Fibroblast of lung (primary cell): ENCODE measurements around the gene IL25. TPM values are rescaled to one million over a fixed set of nuclear protein-coding genes. Genes with fewer than 3 reads are reported as not detected.

Experiments used
- DNase-seq, 2 donors: peaks; one replicate each; pipeline versions ENCODE4 v3.0.0 to v3.0.0-alpha.2; 2010; ENCODE audit warnings: low read depth in 2 of 2
- H2AFZ ChIP-seq: 2 replicates; pipeline ENCODE4 v1.5.1; 2012; ENCODE audit warnings: low read length, control low read depth, inconsistent platforms
- H3K27ac ChIP-seq: 2 replicates; pipeline ENCODE4 v1.5.1; 2011; ENCODE audit warnings: low read length, control low read depth; ENCODE audit not compliant: insufficient read depth
- H3K27me3 ChIP-seq: 2 replicates; pipeline ENCODE4 v1.5.1; 2011; ENCODE audit warnings: mild to moderate bottlenecking, low read length; ENCODE audit not compliant: control insufficient read depth, insufficient read depth
- H3K36me3 ChIP-seq: 2 replicates; pipeline ENCODE4 v1.5.1; 2011; ENCODE audit warnings: low read length; ENCODE audit not compliant: control insufficient read depth, insufficient read depth
- H3K4me1 ChIP-seq: 2 replicates; pipeline ENCODE4 v1.5.1; 2011; ENCODE audit warnings: low read length; ENCODE audit not compliant: control insufficient read depth, insufficient read depth; ENCODE audit errors: extremely low read depth
- H3K4me2 ChIP-seq: 2 replicates; pipeline ENCODE4 v1.5.1; 2011; ENCODE audit warnings: low read length, control low read depth; ENCODE audit not compliant: insufficient read depth; ENCODE audit errors: extremely low read depth
- H3K4me3 ChIP-seq, 4 experiments: fragments of 200-600 bp in 1 of 4; sonication (generic) in 1 of 4; replicated peaks in 1 of 4; 2 replicates each; pipeline ENCODE4 v1.5.1; 2011 to 2016; ENCODE audit warnings: low read length in 4 of 4, low read depth in 3 of 4, mild to moderate bottlenecking in 3 of 4, control low read depth in 2 of 4, inconsistent platforms in 1 of 4, mixed read lengths in 1 of 4; ENCODE audit not compliant: insufficient read depth in 1 of 4; ENCODE audit errors: control extremely low read depth in 1 of 4
- H3K79me2 ChIP-seq: 2 replicates; pipeline ENCODE4 v1.5.1; 2012; ENCODE audit warnings: mild to moderate bottlenecking, low read length, inconsistent platforms; ENCODE audit not compliant: control insufficient read depth, insufficient read depth
- H3K9ac ChIP-seq: 2 replicates; pipeline ENCODE4 v1.5.1; 2011; ENCODE audit warnings: mild to moderate bottlenecking, low read length, control low read depth; ENCODE audit not compliant: insufficient read depth
- H3K9me3 ChIP-seq: 2 replicates; pipeline ENCODE4 v1.5.1; 2012; ENCODE audit warnings: low read depth, low read length; ENCODE audit not compliant: control insufficient read depth, insufficient read depth
- H4K20me1 ChIP-seq: 2 replicates; pipeline ENCODE4 v1.5.1; 2011; ENCODE audit warnings: low read length; ENCODE audit not compliant: control insufficient read depth, insufficient read depth; ENCODE audit errors: extremely low read depth
- CTCF ChIP-seq, 2 donors: IDR thresholded peaks in 1 of 2; conservative IDR thresholded peaks in 1 of 2; 1 replicate in 1 of 2; 2 replicates in 1 of 2; pipeline ENCODE4 v1.5.1; 2011 to 2012; ENCODE audit warnings: low read length in 2 of 2, control low read depth in 1 of 2, inconsistent platforms in 1 of 2, low read depth in 1 of 2, mild to moderate bottlenecking in 1 of 2
- EZH2 ChIP-seq: IDR thresholded peaks from 2 replicates; pipeline ENCODE4 v1.5.1; 2012; ENCODE audit warnings: low read length, control low read depth, mild to moderate bottlenecking; ENCODE audit errors: missing control alignments
- polyA plus RNA-seq, 2 donors: library from polyadenylated mRNA; depleted of rRNA in 1 of 2; stranded (reverse) in 1 of 2; unstranded in 1 of 2; fragments of >200 nt; gene quantifications; 2 replicates each; pipeline ENCODE4 v1.2.1, GENCODE V29; 2011 to 2012; ENCODE audit warnings: missing spikeins in 1 of 2
- total RNA-seq: library from RNA; depleted of rRNA; stranded (reverse); fragments of >200 nt; gene quantifications from 2 replicates; pipeline ENCODE4 v1.2.1, GENCODE V29; 2014

Gene IL25
- total and polyA plus RNA-seq, 2 donors (not counting 1 experiment from before 2014, with no cell fraction given), result not detected

DNA sequence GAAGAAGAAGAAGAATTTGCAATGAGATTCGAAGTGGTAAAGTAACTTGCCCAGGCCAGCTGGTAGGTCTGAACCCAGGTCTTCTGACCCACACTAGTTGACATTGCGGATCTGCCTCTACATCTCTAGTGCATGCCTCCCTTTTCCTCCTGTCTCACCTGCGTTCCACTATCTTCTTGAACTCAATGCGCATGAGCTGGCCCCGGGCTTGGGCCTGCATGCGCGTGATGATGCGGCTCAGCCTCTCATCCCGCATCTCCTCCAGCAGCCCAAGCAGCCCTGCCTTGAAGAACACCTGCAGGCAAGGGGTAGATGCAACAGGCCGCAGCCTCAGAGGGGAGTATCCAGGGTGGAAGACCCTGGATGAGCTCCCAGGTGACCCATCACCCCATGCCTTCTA lies 23.5 kb downstream of the IL25 start:
- no peak overlapping the region for H3K27ac ChIP-seq
- TF ChIP-seq EZH2, result no peak
- no peak for TF ChIP-seq CTCF (conservative IDR thresholded peaks at IDR 0.05 in 1 of 2, IDR thresholded peaks at IDR 0.05 in 1 of 2; ENCODE audit: low read depth in 1 of 2, low read length in 2 of 2)
- DNase-seq, result no peak

DNA sequence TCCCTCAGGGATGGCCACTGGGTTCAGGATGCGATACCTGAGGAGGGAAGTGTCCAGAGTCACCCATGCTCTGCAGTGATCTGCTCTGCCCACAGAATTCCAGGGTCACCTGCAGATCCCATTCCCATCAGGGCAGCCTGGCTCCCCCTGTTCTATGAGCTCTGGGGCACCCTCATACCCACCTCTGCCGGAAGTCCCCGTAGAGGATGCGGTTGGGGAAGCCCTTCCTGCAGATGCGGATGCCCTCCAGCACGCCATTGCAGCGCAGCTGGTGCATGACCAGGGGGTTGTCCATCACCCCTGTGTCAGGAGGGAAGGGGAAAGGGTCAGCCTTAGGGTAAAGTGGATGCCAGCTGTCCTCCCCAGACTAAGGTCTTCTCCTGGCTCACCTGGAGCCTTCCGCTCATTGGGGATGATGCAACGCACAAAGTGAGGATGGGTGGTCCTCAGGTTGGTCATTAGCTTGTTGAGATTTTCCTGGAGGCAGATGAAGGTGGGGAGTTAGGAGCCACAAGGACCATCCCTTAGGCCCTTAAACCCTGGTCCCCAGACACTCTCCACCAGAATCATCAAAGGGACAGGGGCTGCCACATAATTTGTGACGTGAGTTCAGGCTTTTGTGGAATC lies 24.3 kb downstream of the IL25 start:
- Histone ChIP-seq H3K27me3 (no peaks in the 10 kb centered on the region), H3K79me2 (no peaks in the 10 kb centered on the region), H3K36me3 (no peaks in the 10 kb centered on the region), H3K4me2 (no peak overlapping the region), H3K9me3 (no peaks in the 10 kb centered on the region), H3K4me1 (no peaks in the 10 kb centered on the region), H2AFZ (no peak overlapping the region), H3K4me3 (no peak overlapping the region), H3K9ac (no peak overlapping the region), H3K27ac (no peak overlapping the region), H4K20me1 (no peaks in the 10 kb centered on the region)
- DNase-seq, result no peak
- TF ChIP-seq EZH2, result no peak
- TF ChIP-seq CTCF (conservative IDR thresholded peaks at IDR 0.05 in 1 of 2, IDR thresholded peaks at IDR 0.05 in 1 of 2; ENCODE audit: low read depth in 1 of 2, low read length in 2 of 2), result no peak

More for the DNA sequence above, 23.5 kb downstream of the IL25 start:
- Histone ChIP-seq H3K4me3 (no peak overlapping the region), H3K9me3 (no peaks in the 10 kb centered on the region), H3K27me3 (peaks cover under 1% of the 10 kb centered on the region), H3K4me2 (no peak overlapping the region), H3K79me2 (no peaks in the 10 kb centered on the region), H3K9ac (no peak overlapping the region), H4K20me1 (no peaks in the 10 kb centered on the region), H3K36me3 (no peaks in the 10 kb centered on the region), H3K4me1 (no peaks in the 10 kb centered on the region), H2AFZ (no peak overlapping the region)

- no peak overlapping the region for H3K27ac ChIP-seq
- no peaks in the 10 kb centered on the region for H3K9me3 ChIP-seq
- H3K36me3 ChIP-seq, result no peaks in the 10 kb centered on the region
- DNase-seq, result no peak
- no peaks in the 10 kb centered on the region for H3K79me2 ChIP-seq
- no peaks in the 10 kb centered on the region for H3K27me3 ChIP-seq
- H3K4me3 ChIP-seq, result no peak overlapping the region
- no peak overlapping the region for H3K9ac ChIP-seq
- no peak overlapping the region for H2AFZ ChIP-seq
- TF ChIP-seq CTCF (conservative IDR thresholded peaks at IDR 0.05 in 1 of 2, IDR thresholded peaks at IDR 0.05 in 1 of 2; ENCODE audit: low read depth in 1 of 2, low read length in 2 of 2), result no peak
- TF ChIP-seq EZH2, result no peak
- no peaks in the 10 kb centered on the region for H3K4me1 ChIP-seq
- H4K20me1 ChIP-seq, result no peaks in the 10 kb centered on the region
- no peak overlapping the region for H3K4me2 ChIP-seq
Observed at GRCh38 chr14:23398348-23398747, 25.7 kb downstream of the IL25 start.
